Globus pallidus (tissue), 1 donor: ENCODE results near the gene UBE4B.

ENCODE experiments used
- DNase-seq: peaks from one replicate; pipeline ENCODE4 v3.0.0-alpha.2; 2015; ENCODE audit warnings: low spot score

Gene UBE4B

GRCh38 chr1:10117132-10117531, 84.4 kb downstream of the UBE4B start:
- no peak for DNase-seq

GRCh38 chr1:10117865-10118264, 85.1 kb downstream of the UBE4B start:
- DNase-seq: no peak

GRCh38 chr1:10121688-10122087, 88.9 kb downstream of the UBE4B start:
- no peak for DNase-seq

GRCh38 chr1:10122926-10123325, 90.2 kb downstream of the UBE4B start:
- DNase-seq: no peak

GRCh38 chr1:10128101-10128765, 95.5 kb downstream of the UBE4B start:
- DNase-seq: peak; percentile 95

- no peak for DNase-seq
Measured at GRCh38 chr1:10132316-10132715, 99.6 kb downstream of the UBE4B start.

GRCh38 chr1:10132852-10133251, 100.1 kb downstream of the UBE4B start:
- no peak for DNase-seq

- DNase-seq: no peak
Measured at GRCh38 chr1:10140981-10141380, 108.2 kb downstream of the UBE4B start.

GRCh38 chr1:10143961-10144485, 111.3 kb downstream of the UBE4B start:
- DNase-seq: peak; percentile 80

GRCh38 chr1:10146391-10146790, 113.6 kb downstream of the UBE4B start:
- no peak for DNase-seq

GRCh38 chr1:10149231-10149630, 116.5 kb downstream of the UBE4B start:
- no peak for DNase-seq

- DNase-seq: peak; percentile 91
Measured at GRCh38 chr1:10152709-10153284, 120.0 kb downstream of the UBE4B start.

GRCh38 chr1:10155087-10155712, 122.4 kb downstream of the UBE4B start:
- no peak for DNase-seq

GRCh38 chr1:10160173-10160572, 127.4 kb downstream of the UBE4B start:
- no peak for DNase-seq

- DNase-seq: peak; percentile 78
Measured at GRCh38 chr1:10160907-10161490, 128.2 kb downstream of the UBE4B start.

- DNase-seq: peak; percentile 24
Measured at GRCh38 chr1:10161541-10162290, 129.0 kb downstream of the UBE4B start.

GRCh38 chr1:10168912-10169514, 136.3 kb downstream of the UBE4B start:
- no peak for DNase-seq

- DNase-seq: no peak
Measured at GRCh38 chr1:10170239-10170574, 137.4 kb downstream of the UBE4B start.

GRCh38 chr1:10171105-10171767, 138.5 kb downstream of the UBE4B start:
- no peak for DNase-seq

GRCh38 chr1:10171995-10172669, 139.4 kb downstream of the UBE4B start:
- no peak for DNase-seq

GRCh38 chr1:10173582-10173981, 140.8 kb downstream of the UBE4B start:
- no peak for DNase-seq
